Stimulated activated CD4-positive, alpha-beta T cell treated with anti-CD3 and anti-CD28 coated beads, Interleukin-15, amount 100 ng/mL, for 24 hours (primary cell): ENCODE data around the gene WDR81.
"Not testable (repeated sequence)": the region's sequence is repeated elsewhere in the genome, so short reads cannot be mapped to it uniquely, and the experiment has no call there.

ENCODE experiments used
- DNase-seq: peaks from one replicate; pipeline ENCODE4 v3.0.0-alpha.2; 2020

Gene WDR81

DNA sequence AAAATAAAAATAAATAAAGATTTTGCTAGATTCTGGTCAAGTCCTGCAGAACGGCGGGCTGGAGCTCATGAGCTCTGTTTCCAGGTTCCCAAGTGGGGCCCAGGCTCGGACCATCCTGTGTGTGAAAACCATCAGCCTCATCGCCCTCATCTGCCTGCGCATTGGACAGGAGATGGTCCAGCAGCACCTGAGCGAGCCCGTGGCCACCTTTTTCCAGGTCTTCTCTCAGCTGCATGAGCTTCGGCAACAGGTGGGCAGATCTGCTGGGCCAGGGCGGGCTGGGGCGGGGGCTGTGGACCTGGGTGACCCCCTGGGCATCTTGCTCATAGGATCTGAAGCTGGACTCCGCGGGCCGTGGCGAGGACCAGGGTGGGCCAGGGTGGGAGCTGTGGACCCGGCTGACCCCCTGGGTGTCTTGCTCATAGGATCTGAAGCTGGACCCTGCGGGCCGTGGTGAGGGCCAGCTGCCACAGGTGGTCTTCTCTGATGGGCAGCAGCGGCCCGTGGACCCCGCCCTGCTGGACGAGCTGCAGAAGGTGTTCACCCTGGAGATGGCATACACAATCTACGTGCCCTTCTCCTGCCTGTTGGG lies 7.8 kb downstream of the WDR81 start:
- no peak for DNase-seq

DNA sequence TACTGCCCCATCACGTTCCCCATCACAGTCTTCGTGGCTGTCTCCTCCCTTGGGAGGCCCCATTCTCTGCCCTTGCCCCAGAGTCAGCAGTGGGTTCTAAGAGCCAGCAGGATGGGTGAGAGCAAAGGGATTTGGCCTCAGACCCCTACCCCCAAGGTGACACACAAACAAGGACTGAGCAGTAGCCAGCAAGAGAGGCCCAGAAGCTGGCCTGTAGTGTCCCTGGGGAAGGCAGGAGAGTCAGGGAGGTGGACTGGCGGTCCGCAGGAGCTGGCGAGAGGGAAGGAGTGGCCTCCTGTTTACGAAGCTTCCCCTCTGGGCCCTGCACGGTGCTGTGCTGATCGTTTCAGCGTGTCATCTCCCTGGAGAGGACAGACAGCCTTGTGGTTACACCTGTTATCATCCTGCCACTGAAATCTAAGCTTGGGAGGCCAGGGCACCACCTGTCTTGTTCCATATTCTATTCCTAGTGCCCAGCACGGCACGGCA lies 8.4 kb downstream of the WDR81 start:
- DNase-seq, result no peak

DNA sequence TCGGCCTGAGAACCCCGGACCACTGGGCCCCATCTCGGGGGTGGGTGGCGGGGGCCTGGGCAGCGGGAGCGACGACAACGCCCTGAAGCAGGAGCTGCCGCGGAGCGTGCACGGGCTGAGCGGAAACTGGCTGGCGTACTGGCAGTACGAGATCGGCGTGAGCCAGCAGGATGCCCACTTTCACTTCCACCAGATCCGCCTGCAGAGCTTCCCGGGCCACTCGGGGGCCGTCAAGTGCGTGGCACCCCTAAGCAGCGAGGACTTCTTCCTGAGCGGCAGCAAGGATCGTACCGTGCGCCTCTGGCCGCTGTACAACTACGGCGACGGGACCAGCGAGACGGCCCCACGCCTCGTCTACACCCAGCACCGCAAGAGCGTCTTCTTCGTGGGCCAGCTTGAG lies 9.3 kb downstream of the WDR81 start:
- DNase-seq, result no peak

DNA sequence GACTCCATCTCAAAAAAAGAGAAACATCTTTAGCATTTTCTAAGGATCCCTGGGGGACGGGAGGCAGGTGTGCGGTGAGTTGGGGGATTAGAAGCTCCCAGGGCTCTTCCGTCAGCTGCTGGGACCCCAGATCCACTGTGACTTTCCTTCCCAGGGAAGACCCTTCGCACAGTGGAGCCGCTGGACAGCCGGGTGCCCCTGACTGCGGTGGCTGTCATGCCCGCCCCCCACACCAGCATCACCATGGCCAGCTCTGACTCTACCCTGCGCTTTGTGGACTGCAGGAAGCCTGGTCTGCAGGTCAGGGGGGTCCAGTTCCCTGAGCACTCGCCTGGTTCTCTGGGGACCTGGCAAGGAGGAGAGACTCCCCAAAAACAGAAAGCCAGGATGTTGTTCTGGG lies 10.9 kb downstream of the WDR81 start:
- DNase-seq, result no peak

DNA sequence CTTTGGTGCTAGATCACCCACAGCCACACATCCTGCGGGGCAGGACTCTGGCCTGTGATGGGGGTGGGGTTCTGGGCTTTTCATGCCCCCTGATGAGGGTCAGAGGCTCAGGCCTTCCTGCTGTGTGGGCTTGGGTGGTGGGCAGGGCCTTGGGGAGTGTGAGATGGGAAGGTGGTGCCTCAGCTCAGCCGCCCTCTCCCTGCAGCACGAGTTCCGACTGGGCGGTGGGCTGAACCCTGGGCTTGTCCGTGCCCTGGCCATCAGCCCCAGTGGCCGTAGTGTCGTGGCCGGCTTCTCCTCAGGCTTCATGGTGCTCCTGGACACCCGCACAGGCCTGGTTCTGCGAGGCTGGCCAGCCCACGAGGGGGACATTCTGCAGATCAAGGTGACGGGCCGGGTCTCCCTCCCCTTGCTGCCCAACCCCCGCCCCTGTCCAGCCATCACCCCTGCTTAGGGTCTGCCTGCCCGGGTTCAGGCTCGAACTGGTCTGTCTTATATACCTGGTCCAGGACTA lies 11.4 kb downstream of the WDR81 start:
- DNase-seq, result no peak

DNA sequence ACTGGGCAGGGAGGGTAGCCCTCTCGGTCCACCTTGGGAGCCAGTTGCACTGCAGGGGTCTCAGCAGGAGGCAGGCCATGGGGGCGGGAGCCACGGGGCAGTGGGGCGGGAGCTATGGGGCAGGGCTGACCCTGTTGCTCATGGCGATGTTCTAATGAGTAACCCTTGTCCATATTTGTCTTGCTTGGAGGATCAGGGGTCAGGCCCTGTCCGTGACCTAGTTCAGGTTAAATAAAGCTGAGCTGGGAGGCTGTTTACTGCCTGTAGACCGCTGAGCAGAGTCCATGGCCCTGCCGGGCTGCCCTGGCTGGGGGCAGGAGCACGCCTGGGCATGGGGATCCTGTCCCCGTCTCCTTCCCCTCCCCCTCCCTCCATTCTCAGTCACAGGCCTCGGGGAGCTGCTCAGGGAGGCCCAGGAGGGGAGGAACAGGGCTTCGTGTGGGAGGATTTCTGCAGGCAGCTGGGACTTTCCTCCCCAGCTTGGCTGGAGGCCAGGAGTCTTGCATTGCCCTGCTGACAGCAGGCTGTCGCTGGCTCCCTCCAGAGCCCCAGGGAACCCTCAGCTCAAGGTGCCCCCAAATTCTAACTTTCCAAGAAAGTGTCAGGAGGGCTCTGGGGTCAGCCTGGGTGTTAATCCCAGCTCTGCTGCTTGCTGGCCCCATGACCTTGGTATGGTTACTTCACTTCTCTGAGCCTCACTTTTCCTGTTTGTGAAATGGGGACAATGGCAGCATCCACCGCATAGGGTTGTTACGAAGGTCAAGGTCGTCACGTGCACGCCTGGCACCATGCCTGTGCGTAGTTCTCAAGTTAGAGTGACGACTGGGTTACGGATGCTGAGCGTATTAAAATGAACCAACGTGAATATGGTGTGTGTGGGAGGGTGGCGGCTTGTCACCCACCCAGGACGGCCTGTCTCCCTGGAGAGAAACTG lies 12.1 kb downstream of the WDR81 start:
- peak; percentile 79 for DNase-seq

GRCh38 chr17:1737531-1738291 lies 13.2 kb downstream of the WDR81 start:
- DNase-seq, result no peak

DNA sequence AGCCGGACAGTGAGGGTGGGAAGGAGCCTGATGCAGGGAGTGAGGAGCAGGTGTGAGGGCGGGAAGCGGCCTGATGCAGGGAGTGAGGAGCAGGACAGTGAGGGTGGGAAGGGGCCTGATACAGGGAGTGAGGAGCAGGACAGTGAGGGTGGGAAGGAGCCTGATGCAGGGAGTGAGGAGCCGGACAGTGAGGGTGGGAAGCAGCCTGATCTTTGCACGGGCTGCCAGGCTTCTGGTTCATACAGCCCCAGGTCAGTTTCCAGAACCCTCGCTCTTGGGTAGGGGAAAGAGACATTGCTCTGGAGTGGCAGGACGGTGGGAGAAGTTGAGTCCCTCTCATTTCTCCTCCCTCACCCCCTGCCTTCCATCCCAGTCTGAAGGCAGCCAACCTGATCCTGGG lies 17.4 kb downstream of the WDR81 start:
- not testable (repeated sequence) for DNase-seq

DNA sequence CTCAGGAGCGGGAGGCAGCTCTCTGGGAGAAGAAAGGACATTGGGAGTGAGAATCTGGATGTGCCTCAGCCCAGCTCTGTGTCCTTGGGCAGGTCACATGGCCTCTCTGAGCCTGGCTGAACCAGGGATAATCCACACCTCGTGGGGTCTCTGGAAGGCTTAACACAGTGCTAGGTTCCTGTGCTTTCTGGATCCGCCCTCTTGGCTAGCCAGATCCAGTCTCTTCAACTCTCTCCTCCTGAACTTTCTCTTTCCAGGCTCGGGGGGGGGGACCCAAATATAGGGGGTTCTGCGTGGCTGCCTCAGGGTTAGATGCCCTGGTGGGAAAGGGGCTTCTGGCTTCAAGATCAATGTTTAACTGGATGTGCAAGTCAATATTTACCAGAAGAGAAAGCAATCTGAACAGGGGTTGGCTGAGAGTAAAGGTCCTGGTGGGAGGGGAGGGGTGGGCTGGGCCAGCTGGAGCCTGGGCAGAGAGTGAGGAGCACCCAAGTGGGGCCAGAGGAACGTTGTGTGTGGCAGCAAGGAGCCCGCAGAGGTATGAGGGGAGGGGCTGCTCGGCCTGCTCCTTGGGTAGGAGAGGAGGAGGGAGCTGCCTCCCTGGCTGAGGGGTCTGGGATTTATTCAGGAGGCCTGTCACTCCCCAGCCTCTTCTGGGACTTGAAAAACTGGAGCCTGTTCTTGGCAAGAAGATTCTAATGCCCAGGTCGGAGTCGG lies 18.0 kb downstream of the WDR81 start, which contains the start of gene SERPINF2:
TSS of gene SERPINF2 (plus strand) at position 501 of the 717 bp plus-strand sequence. CDS start 2,125 bp downstream, outside the sequence.
- DNase-seq, result no peak

DNA sequence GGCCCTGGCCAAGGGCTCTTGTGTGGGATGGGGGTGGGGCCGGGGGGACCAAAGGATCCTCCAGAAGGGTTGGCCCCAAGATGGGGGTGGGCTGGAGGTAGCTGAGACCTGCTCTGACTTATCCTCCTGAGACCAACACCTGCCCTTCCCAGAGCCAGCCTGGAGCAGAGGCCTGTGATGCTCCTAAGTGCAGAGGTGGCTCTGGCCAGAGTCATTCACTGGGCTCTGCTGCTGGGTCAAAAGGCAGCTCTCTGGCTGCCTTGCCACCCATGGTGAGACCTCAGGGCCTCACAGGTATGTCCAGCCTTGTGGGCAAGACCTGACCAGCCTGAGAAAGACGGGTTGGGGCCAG lies 18.6 kb downstream of the WDR81 start:
- no peak for DNase-seq

- no peak for DNase-seq
Observed at GRCh38 chr17:1744551-1745512, 20.3 kb downstream of the WDR81 start.

GRCh38 chr17:1745513-1746020 lies 21.1 kb downstream of the WDR81 start:
- DNase-seq, result no peak

DNA sequence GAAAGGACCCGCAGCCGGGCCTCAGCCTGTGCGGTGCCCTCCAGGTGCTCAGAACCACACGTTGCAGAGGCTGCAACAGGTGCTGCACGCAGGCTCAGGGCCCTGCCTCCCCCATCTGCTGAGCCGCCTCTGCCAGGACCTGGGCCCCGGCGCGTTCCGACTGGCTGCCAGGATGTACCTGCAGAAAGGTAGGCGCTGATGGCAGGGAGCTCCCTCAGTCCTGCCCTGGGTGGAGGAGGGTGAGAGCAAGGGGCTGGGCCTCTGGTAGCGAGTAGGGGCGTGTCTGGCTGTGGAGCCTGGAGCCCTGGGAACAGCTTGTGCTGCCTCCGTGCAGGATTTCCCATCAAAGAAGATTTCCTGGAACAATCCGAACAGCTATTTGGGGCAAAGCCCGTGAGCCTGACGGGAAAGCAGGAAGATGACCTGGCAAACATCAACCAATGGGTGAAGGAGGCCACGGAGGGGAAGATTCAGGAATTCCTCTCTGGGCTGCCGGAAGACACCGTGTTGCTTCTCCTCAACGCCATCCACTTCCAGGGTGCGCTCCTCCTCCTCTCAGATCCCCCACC lies 22.6 kb downstream of the WDR81 start:
- DNase-seq, result no peak

DNA sequence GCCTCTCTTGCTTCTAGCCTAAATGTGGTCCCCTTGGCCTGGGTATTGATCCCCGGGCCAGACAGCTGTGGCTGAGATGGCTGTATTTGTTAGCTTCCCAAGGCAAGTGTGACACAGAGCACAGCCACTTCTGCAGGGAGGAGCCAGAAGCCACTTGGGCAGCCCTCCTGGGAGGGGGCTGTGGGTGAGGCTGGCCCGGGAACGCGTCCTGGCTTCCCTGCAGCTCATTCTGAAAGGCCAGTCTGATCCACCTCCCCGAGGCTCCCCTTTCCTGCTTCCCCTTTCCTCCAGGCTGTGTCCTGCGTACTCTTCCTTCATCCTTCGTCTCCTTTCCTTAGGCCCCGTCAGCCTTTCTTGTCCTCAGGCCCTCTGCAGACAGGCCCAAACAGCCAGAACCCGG lies 26.1 kb downstream of the WDR81 start:
- DNase-seq, result no peak

GRCh38 chr17:1752425-1753262 lies 28.1 kb downstream of the WDR81 start:
- no peak for DNase-seq

- DNase-seq, result no peak
Observed at GRCh38 chr17:1753767-1754429, 29.4 kb downstream of the WDR81 start.

- DNase-seq, result no peak
Observed at GRCh38 chr17:1754430-1755112, 30.1 kb downstream of the WDR81 start.

GRCh38 chr17:1755252-1755826 lies 30.8 kb downstream of the WDR81 start:
- no peak for DNase-seq
